Gastroesophageal sphincter (tissue), 2 donors: ENCODE measurements around the gene B4GALT1.

Source experiments
- POLR2A ChIP-seq, 2 donors: fragments of 450-650 bp; IDR thresholded peaks; one replicate each; pipeline ENCODE4 v1.6.1; 2017; ENCODE audit warnings: antibody characterized with exemption in 2 of 2, mild to moderate bottlenecking in 2 of 2, moderate library complexity in 1 of 2
- POLR2AphosphoS5 ChIP-seq: sonication (generic); formaldehyde crosslinking; IDR thresholded peaks from one replicate; pipeline ENCODE4 v1.6.1; 2017; ENCODE audit warnings: antibody characterized with exemption

- no peak for TF ChIP-seq POLR2A (IDR thresholded peaks at IDR 0.05)
- TF ChIP-seq POLR2AphosphoS5 = no peak
These were observed 60.1 kb downstream of the B4GALT1 start for GRCh38 chr9:33106827-33107621.
